T-helper 1 cell treated with Interleukin-12 subunit alpha and Interleukin-12 subunit beta and Interleukin-4 antibody, amounts not matched to agents 30 μg/mL and 1 μg/mL, for 36 hours (primary cell): ENCODE data around the gene SPATA4.

Experiments
- H3K27ac Mint-ChIP-seq: one replicate; pipeline ENCODE4 v1.8.0; 2021; ENCODE audit warnings: mild to moderate bottlenecking, mixed read lengths
- H3K27me3 Mint-ChIP-seq: one replicate; pipeline ENCODE4 v1.8.0; 2021; ENCODE audit warnings: low read depth, mixed read lengths
- H3K36me3 Mint-ChIP-seq: one replicate; pipeline ENCODE4 v1.8.0; 2021; ENCODE audit warnings: low read depth, mixed read lengths
- H3K4me1 Mint-ChIP-seq: one replicate; pipeline ENCODE4 v1.8.0; 2021; ENCODE audit warnings: low read depth, mixed read lengths
- H3K4me3 Mint-ChIP-seq: one replicate; pipeline ENCODE4 v1.8.0; 2021; ENCODE audit warnings: mild to moderate bottlenecking, moderate library complexity, mixed read lengths
- H3K9me3 Mint-ChIP-seq: one replicate; pipeline ENCODE4 v1.8.0; 2021; ENCODE audit warnings: mixed read lengths

The SPATA4 gene

GRCh38 chr4:176209535-176209934 lies 14.2 kb upstream of the SPATA4 start:
- H3K4me3 Mint-ChIP-seq = no peak overlapping the region

GRCh38 chr4:176207839-176208238 lies 12.5 kb upstream of the SPATA4 start:
- no peaks in the 10 kb centered on the region for H3K36me3 Mint-ChIP-seq
- H3K9me3 Mint-ChIP-seq = no peaks in the 10 kb centered on the region
- no peak overlapping the region for H3K4me3 Mint-ChIP-seq
- peaks cover 8% of the 10 kb centered on the region for H3K27me3 Mint-ChIP-seq
- H3K27ac Mint-ChIP-seq = no peak overlapping the region
- H3K4me1 Mint-ChIP-seq = no peaks in the 10 kb centered on the region

More at GRCh38 chr4:176209535-176209934, 14.2 kb upstream of the SPATA4 start:
- Mint-ChIP-seq H3K27me3 (peaks cover 8% of the 10 kb centered on the region), H3K9me3 (no peaks in the 10 kb centered on the region), H3K36me3 (no peaks in the 10 kb centered on the region), H3K27ac (no peak overlapping the region), H3K4me1 (no peaks in the 10 kb centered on the region)

GRCh38 chr4:176205299-176205698 lies 9.9 kb upstream of the SPATA4 start:
- no peak overlapping the region for H3K4me3 Mint-ChIP-seq
- H3K27ac Mint-ChIP-seq = no peak overlapping the region
- H3K27me3 Mint-ChIP-seq = peaks cover 6% of the 10 kb centered on the region
- H3K9me3 Mint-ChIP-seq = no peaks in the 10 kb centered on the region
- no peaks in the 10 kb centered on the region for H3K36me3 Mint-ChIP-seq
- H3K4me1 Mint-ChIP-seq = no peaks in the 10 kb centered on the region

GRCh38 chr4:176198316-176198903 lies 3.0 kb upstream of the SPATA4 start:
- Mint-ChIP-seq H3K4me3 (no peak overlapping the region), H3K4me1 (peaks cover 8% of the 10 kb centered on the region), H3K36me3 (peaks cover 4% of the 10 kb centered on the region), H3K27me3 (peaks cover 32% of the 10 kb centered on the region), H3K27ac (no peak overlapping the region), H3K9me3 (peaks cover 3% of the 10 kb centered on the region)

GRCh38 chr4:176193938-176194337 lies 1.4 kb downstream of the SPATA4 start:
- Mint-ChIP-seq H3K27me3 (peaks cover 53% of the 10 kb centered on the region), H3K4me1 (peaks cover 8% of the 10 kb centered on the region), H3K36me3 (peaks cover 4% of the 10 kb centered on the region), H3K9me3 (peaks cover 3% of the 10 kb centered on the region), H3K4me3 (no peak overlapping the region), H3K27ac (no peak overlapping the region)

GRCh38 chr4:176193126-176193525 lies 2.3 kb downstream of the SPATA4 start:
- H3K9me3 Mint-ChIP-seq = peaks cover 3% of the 10 kb centered on the region
- no peak overlapping the region for H3K27ac Mint-ChIP-seq
- peaks cover 52% of the 10 kb centered on the region for H3K27me3 Mint-ChIP-seq
- H3K4me1 Mint-ChIP-seq = peaks cover 8% of the 10 kb centered on the region
- H3K4me3 Mint-ChIP-seq = no peak overlapping the region
- peaks cover 4% of the 10 kb centered on the region for H3K36me3 Mint-ChIP-seq

GRCh38 chr4:176191974-176192373 lies 3.4 kb downstream of the SPATA4 start:
- peaks cover 42% of the 10 kb centered on the region for H3K27me3 Mint-ChIP-seq
- peaks cover 8% of the 10 kb centered on the region for H3K4me1 Mint-ChIP-seq
- H3K36me3 Mint-ChIP-seq = peaks cover 4% of the 10 kb centered on the region
- peaks cover 3% of the 10 kb centered on the region for H3K9me3 Mint-ChIP-seq
- H3K27ac Mint-ChIP-seq = no peak overlapping the region
- H3K4me3 Mint-ChIP-seq = no peak overlapping the region

- H3K27me3 Mint-ChIP-seq = peaks cover 40% of the 10 kb centered on the region
- no peaks in the 10 kb centered on the region for H3K9me3 Mint-ChIP-seq
- no peak overlapping the region for H3K27ac Mint-ChIP-seq
Observed at GRCh38 chr4:176189891-176190795, 5.2 kb downstream of the SPATA4 start.

GRCh38 chr4:176188654-176189053 lies 6.7 kb downstream of the SPATA4 start:
- peaks cover 35% of the 10 kb centered on the region for H3K27me3 Mint-ChIP-seq
- H3K4me3 Mint-ChIP-seq = no peak overlapping the region
- no peaks in the 10 kb centered on the region for H3K36me3 Mint-ChIP-seq

More at GRCh38 chr4:176189891-176190795, 5.2 kb downstream of the SPATA4 start:
- Mint-ChIP-seq H3K4me1 (peaks cover 4% of the 10 kb centered on the region), H3K4me3 (no peak overlapping the region), H3K36me3 (no peaks in the 10 kb centered on the region)

GRCh38 chr4:176187624-176188023 lies 7.8 kb downstream of the SPATA4 start:
- Mint-ChIP-seq H3K4me1 (no peaks in the 10 kb centered on the region), H3K36me3 (no peaks in the 10 kb centered on the region), H3K4me3 (no peak overlapping the region), H3K27ac (no peak overlapping the region), H3K9me3 (no peaks in the 10 kb centered on the region), H3K27me3 (peaks cover 25% of the 10 kb centered on the region)

More at GRCh38 chr4:176188654-176189053, 6.7 kb downstream of the SPATA4 start:
- H3K27ac Mint-ChIP-seq = no peak overlapping the region
- peaks cover 1% of the 10 kb centered on the region for H3K4me1 Mint-ChIP-seq
- no peaks in the 10 kb centered on the region for H3K9me3 Mint-ChIP-seq

- H3K4me1 Mint-ChIP-seq = no peaks in the 10 kb centered on the region
- H3K4me3 Mint-ChIP-seq = no peak overlapping the region
- H3K9me3 Mint-ChIP-seq = no peaks in the 10 kb centered on the region
- H3K27me3 Mint-ChIP-seq = peaks cover 18% of the 10 kb centered on the region
- no peaks in the 10 kb centered on the region for H3K36me3 Mint-ChIP-seq
- no peak overlapping the region for H3K27ac Mint-ChIP-seq
Observed at GRCh38 chr4:176186671-176187395, 8.6 kb downstream of the SPATA4 start.

GRCh38 chr4:176186067-176186466 lies 9.3 kb downstream of the SPATA4 start:
- Mint-ChIP-seq H3K4me3 (no peak overlapping the region), H3K27ac (no peak overlapping the region), H3K27me3 (peaks cover 14% of the 10 kb centered on the region), H3K4me1 (no peaks in the 10 kb centered on the region), H3K9me3 (no peaks in the 10 kb centered on the region), H3K36me3 (no peaks in the 10 kb centered on the region)

GRCh38 chr4:176185051-176185450 lies 10.3 kb downstream of the SPATA4 start:
- H3K36me3 Mint-ChIP-seq = no peaks in the 10 kb centered on the region
- H3K4me1 Mint-ChIP-seq = no peaks in the 10 kb centered on the region
- no peak overlapping the region for H3K4me3 Mint-ChIP-seq
- no peaks in the 10 kb centered on the region for H3K9me3 Mint-ChIP-seq
- no peak overlapping the region for H3K27ac Mint-ChIP-seq
- H3K27me3 Mint-ChIP-seq = peaks cover 14% of the 10 kb centered on the region

GRCh38 chr4:176163041-176163440 lies 32.3 kb downstream of the SPATA4 start:
- Mint-ChIP-seq H3K27me3 (no peaks in the 10 kb centered on the region), H3K36me3 (no peaks in the 10 kb centered on the region), H3K27ac (no peak overlapping the region), H3K9me3 (no peaks in the 10 kb centered on the region), H3K4me1 (no peaks in the 10 kb centered on the region), H3K4me3 (no peak overlapping the region)
